SK-N-SH treated with all-trans-retinoic acid at 6 μM for 48 hours (cell line): Measurements from ENCODE around the gene PPM1H.

ENCODE experiments used
- ARNTL ChIP-seq: fragments of 450-650 bp; formaldehyde crosslinking; IDR thresholded peaks from 2 replicates; pipeline ENCODE4 v1.5.0; 2020; ENCODE audit warnings: low read depth, mild to moderate bottlenecking, moderate library complexity, borderline replicate concordance
- CSRNP3 ChIP-seq: fragments of 250-450 bp; sonication (Bioruptor Pico); IDR thresholded peaks from 2 replicates; pipeline ENCODE4 v1.5.1; 2021; ENCODE audit warnings: mild to moderate bottlenecking, moderate library complexity
- OSR1 ChIP-seq: fragments of 250-450 bp; sonication (Bioruptor Pico); IDR thresholded peaks from 2 replicates; pipeline ENCODE4 v1.8.0; 2022; ENCODE audit warnings: moderate library complexity, mild to moderate bottlenecking, inconsistent platforms
- PATZ1 ChIP-seq: fragments of 250-450 bp; sonication (Bioruptor Pico); IDR thresholded peaks from 2 replicates; pipeline ENCODE4 v1.8.0; 2020; ENCODE audit warnings: mild to moderate bottlenecking, moderate library complexity, borderline replicate concordance
- RARB ChIP-seq: fragments of 250-450 bp; sonication (Bioruptor Pico); IDR thresholded peaks from 2 replicates; pipeline ENCODE4 v1.8.0; 2021; ENCODE audit warnings: mild to moderate bottlenecking, moderate library complexity
- TCF4 ChIP-seq: fragments of 250-450 bp; sonication (Bioruptor Pico); IDR thresholded peaks from 2 replicates; pipeline ENCODE4 v1.8.0; 2021; ENCODE audit warnings: mild to moderate bottlenecking, moderate library complexity, borderline replicate concordance
- ZFP3 ChIP-seq: fragments of 250-450 bp; sonication (Bioruptor Pico); IDR thresholded peaks from 2 replicates; pipeline ENCODE4 v1.5.0; 2020; ENCODE audit warnings: mild to moderate bottlenecking, moderate library complexity
- ZFP30 ChIP-seq: fragments of 450-650 bp; formaldehyde crosslinking; IDR thresholded peaks from 2 replicates; pipeline ENCODE4 v1.5.0; 2022; ENCODE audit warnings: mild to moderate bottlenecking, moderate library complexity
- ZNF70 ChIP-seq: fragments of 450-650 bp; formaldehyde crosslinking; IDR thresholded peaks from 2 replicates; pipeline ENCODE4 v1.5.0; 2020; ENCODE audit warnings: mild to moderate bottlenecking, moderate library complexity
- ZNF8 ChIP-seq: fragments of 450-650 bp; formaldehyde crosslinking; IDR thresholded peaks from 2 replicates; pipeline ENCODE4 v1.5.0; 2020; ENCODE audit warnings: mild to moderate bottlenecking, moderate library complexity
- TF ChIP-seq, protein P1 (sequence below): fragments of 250-450 bp; sonication (Bioruptor Pico); IDR thresholded peaks from 2 replicates; pipeline ENCODE4 v1.8.0; 2021; ENCODE audit warnings: low read depth, mild to moderate bottlenecking, moderate library complexity, borderline replicate concordance

DNA sequence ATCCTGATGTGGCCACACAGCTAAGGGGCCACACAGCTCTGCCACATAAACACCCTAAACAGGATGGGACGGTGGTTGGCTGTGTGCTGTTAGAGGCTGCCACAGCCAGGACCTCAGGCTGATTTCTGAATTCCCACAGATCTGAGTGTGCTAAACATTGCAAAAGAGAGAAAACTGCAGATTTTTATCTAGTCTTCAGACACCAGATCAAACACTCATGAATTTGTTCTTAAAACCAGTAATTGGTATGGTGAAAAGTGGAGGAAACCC is 277.7 kb downstream of the PPM1H start:
- TF ChIP-seq, protein P1, sequence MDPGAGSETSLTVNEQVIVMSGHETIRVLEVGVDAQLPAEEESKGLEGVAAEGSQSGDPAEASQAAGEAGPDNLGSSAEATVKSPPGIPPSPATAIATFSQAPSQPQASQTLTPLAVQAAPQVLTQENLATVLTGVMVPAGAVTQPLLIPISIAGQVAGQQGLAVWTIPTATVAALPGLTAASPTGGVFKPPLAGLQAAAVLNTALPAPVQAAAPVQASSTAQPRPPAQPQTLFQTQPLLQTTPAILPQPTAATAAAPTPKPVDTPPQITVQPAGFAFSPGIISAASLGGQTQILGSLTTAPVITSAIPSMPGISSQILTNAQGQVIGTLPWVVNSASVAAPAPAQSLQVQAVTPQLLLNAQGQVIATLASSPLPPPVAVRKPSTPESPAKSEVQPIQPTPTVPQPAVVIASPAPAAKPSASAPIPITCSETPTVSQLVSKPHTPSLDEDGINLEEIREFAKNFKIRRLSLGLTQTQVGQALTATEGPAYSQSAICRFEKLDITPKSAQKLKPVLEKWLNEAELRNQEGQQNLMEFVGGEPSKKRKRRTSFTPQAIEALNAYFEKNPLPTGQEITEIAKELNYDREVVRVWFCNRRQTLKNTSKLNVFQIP (CRISPR knock-in tag): no peak
- no peak for TF ChIP-seq ZFP3 (CRISPR knock-in tag)
- no peak for TF ChIP-seq RARB
- no peak for TF ChIP-seq PATZ1 (CRISPR knock-in tag)
- TF ChIP-seq ARNTL: no peak
- TF ChIP-seq TCF4 (CRISPR knock-in tag): no peak
- no peak for TF ChIP-seq ZNF8
- no peak for TF ChIP-seq ZFP30 (CRISPR knock-in tag)
- TF ChIP-seq CSRNP3: no peak
- no peak for TF ChIP-seq OSR1 (CRISPR knock-in tag)
- no peak for TF ChIP-seq ZNF70 (CRISPR knock-in tag)
